Stimulated activated CD8-positive, alpha-beta memory T cell treated with anti-CD3 and anti-CD28 coated beads, Interleukin-15, amount 100 ng/mL, for 48 hours (primary cell): Measurements from ENCODE around the gene ERMN.

Source experiments
- DNase-seq, 2 donors: peaks; one replicate each; pipeline ENCODE4 v3.0.0-alpha.2; 2020; ENCODE audit warnings: low read depth in 2 of 2

Gene ERMN

GRCh38 chr2:157329524-157329923 is 3.9 kb upstream of the ERMN start:
- no peak for DNase-seq

DNA sequence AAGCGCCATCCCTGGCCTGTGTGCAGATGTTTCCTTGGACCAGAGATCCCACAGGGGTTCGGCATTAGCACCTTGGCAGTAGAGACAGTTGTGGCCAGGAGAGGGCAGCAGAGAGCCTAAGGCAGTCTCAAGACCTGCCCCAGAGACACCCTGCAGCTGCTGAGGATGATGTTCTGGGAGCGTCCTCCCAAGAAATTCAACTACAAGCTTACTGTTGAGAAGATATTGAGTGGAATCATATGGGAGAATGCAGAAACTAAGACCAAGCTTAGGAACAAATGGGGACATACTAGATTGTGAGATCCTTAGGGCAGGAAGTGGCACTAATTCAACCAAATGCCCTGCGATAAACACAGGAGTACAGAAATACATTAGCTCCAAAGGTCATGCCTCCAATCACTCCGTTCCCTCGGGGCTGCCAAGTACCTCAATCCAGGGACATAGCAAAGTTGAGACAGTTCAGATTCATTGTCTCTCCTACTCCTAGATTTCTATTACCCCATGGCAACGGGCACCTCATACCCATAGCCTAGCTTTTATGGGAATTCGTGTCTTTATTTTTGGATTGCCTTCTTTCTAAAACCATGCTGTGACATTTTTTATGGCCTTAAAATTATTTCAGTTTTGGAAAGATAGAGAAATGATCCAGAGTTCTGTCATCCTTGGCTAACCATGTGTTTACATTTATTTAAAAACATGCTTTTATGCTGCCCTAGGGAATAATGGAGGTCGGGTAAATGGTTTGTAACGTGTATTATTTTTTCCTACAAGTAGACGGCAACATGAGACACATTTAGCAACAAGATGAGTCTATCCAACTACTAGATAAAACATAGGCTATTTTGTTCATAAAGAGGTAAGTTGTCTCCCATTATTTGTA is 2.2 kb upstream of the ERMN start:
- peak; percentile 71 to 73 for DNase-seq

GRCh38 chr2:157327200-157327599 is 1.6 kb upstream of the ERMN start:
- no peak for DNase-seq

DNA sequence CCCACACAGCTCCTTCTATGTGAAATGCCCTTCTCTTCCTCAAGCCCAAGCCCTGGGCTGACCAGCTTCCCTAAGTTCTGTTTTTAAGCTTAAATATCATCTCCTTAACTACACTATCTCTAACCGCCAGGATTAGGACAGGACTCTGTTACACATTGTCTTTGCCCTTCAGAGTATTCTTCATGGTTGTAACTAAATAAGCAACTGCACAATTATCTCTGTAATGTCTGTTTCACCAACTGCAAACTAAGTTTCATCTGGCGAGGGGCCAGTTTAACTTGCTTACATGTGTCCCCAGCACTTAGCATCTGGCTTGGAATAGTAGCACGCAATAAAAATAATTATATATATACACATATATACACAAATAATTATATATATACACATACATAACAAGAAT is 1.1 kb upstream of the ERMN start:
- no peak for DNase-seq

GRCh38 chr2:157324331-157324843 is 1.2 kb downstream of the ERMN start:
- DNase-seq = no peak

DNA sequence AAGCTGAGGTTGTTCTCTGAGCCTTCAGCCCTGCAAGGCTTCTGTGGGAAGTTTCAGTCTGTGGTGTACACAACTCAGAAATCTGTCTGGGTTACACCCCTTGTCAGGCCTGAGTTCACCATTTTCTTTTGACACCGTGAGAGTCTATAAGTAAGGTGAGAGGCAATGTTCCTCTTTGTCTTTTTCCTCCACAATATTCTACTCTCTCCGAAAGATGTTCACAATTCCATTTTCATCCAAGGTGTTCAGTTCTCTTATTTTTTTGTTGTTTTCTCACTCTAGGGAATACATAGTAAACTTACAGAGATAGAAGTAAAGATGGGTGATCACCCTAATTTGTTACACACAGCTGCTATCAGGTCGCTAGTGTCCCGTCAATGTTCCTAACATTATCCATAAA is 3.2 kb downstream of the ERMN start:
- no peak for DNase-seq

GRCh38 chr2:157321466-157321865 is 4.2 kb downstream of the ERMN start:
- DNase-seq = no peak

DNA sequence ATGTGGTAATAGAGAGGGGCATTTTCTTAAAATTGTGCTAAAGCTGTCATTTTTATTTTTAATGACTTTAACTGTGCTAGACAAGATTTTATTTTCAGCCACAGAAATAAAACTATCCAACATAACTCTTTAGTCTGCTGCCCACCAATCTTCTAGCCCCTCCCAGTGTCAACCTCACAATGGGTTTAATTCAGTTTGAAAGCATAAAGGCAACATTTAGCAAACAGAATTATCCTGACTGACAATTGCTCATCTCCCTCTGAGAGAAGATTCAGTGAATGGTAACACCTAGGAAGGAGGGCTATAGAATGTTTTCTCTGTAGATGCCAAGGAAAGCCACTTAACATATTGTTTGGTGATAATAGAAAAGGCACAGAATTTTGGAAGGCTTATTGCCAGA is 5.2 kb downstream of the ERMN start:
- no peak for DNase-seq

GRCh38 chr2:157319795-157320194 is 5.8 kb downstream of the ERMN start:
- no peak for DNase-seq

GRCh38 chr2:157318884-157319283 is 6.7 kb downstream of the ERMN start:
- no peak for DNase-seq

GRCh38 chr2:157315901-157316300 is 9.7 kb downstream of the ERMN start:
- DNase-seq = no peak

DNA sequence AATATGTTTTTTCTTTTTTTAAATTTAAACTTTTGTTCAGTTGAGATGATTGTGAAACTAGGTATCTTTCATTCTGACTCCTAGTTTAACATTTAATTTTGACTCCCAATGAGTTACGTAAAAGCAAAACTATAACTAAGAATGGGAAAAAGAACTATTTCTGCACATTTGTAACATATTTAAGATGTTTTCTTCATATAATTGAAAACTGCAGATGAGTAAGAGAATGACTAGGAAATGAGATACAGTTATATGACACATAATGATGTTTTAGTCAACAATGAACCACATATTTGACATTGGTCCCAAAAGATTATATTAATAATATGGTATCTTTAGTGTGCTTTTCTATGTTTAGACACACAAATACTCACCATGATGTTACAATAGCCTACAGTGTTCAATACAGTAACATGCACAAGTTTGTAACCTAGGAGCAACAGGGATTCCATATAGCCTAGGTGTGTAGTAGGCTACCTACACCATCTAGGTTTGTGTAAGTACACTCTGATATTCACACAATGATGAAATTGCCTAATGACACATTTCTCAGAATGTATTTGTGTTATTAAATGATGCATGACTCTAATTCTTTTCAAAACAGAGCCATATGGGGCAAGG is 12.6 kb downstream of the ERMN start:
- DNase-seq = no peak

GRCh38 chr2:157311706-157312105 is 13.9 kb downstream of the ERMN start:
- no peak for DNase-seq

- no peak for DNase-seq
Measured at GRCh38 chr2:157309878-157310277, 15.7 kb downstream of the ERMN start.

DNA sequence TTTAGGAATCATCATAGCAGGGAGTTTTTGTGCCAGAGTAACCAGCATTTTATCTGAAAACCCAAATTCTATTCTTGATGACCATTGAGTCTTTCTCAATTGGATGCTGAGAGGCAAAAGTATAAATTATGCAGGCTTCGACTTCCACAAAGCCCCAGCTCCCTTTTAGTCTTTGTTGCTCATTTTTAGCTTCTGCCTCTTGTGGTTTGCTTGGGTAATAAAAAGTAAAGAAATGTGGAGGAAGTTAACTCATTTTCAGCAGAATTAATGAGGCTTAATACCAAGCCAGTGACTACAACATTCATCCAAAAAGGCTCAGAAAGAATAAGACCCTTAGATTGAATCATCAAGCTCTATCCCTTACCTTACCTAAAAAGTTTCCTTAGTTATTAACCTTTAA is 18.6 kb downstream of the ERMN start:
- no peak for DNase-seq

- DNase-seq = no peak
Measured at GRCh38 chr2:157305723-157306110, 19.9 kb downstream of the ERMN start.

- DNase-seq = no peak
Measured at GRCh38 chr2:157304811-157305722, 20.6 kb downstream of the ERMN start.

- no peak for DNase-seq
Measured at GRCh38 chr2:157303612-157304011, 22.0 kb downstream of the ERMN start.

DNA sequence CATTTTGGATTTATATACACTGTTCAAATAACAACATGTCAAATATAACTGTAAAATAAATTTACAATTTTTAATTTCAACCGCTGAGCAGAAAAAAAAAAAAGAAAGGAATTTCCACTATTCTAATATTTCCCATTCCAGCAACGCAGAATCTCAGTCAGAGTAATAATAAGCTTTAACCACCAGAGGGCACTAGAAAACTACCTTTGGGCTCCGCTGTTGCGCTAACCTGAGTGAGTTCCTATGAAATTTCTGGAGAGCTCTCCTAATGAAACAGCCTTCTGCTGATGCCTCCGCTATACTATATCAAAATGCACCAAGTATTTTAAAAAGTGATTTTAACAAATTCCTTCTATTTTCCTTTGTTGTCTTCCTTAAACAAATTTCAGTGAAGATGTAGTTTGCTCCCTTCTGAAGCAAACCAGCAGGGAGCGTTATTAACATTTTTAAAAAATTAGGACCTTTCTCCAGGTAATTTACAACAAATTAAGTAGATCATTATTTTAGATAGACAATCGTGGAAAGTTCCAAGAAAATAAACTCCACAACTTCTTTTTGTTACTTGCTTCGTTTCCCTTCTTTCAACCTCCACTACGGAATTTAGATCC is 23.0 kb downstream of the ERMN start:
- DNase-seq = no peak

DNA sequence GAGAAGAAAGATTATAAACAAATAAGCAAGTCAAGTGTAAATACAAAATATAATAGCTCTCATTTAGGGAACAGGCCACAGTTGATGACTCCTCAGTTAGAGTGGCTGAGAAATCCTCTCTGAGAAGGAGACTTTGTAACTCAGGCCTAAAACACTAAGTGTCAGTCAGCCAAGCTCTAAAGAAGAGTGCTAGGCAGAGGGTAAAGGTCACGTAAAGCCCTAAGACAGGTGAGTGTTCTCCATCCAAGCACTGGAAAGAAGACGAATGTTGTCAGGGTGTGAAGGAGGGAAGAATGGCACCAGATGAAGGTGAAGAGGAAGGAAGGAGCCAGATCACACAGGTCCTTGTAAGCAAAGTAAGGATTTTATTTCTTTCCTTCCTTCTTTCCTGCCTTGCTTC is 24.3 kb downstream of the ERMN start:
- no peak for DNase-seq

DNA sequence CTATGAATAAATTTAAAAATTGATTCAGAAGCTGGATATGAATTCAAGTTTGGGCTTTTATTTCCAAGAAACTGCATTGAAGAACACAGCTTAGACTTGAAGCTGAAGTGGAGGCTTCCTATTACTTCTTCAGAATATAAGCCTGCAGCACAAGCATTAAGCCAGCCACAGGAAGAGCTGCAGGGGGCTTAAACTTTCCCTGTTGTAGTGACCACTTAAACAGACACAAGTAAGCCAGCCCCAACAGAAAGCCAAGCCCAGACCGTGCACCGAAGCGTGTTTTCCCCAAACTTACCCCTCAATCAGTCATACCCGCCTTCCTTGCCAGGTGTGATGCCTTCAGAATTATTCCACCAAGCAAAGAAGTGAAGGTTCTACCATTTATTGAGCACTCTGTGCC is 28.7 kb downstream of the ERMN start:
- no peak for DNase-seq

- DNase-seq = no peak
Measured at GRCh38 chr2:157296490-157296889, 29.1 kb downstream of the ERMN start.
